Measurements from ENCODE around the gene MED17.

MED17 gene

GRCh38 chr11:93817426-93818348 is 33.6 kb downstream of the MED17 start:
- Histone ChIP-seq H3K36me3 (ENCODE audit: control insufficient read depth, insufficient read depth, low read length) (peaks cover 31% of the 10 kb centered on the region), H3K9me3 (ENCODE audit: control insufficient read depth, insufficient read depth, low read length) (no peaks in the 10 kb centered on the region), H3K27me3 (ENCODE audit: control insufficient read depth, insufficient read depth, low read length) (no peaks in the 10 kb centered on the region), H3K4me3 (ENCODE audit: low read depth, low read length) (no peak overlapping the region), H3K9ac (ENCODE audit: low read depth, low read length) (no peak overlapping the region), H3K4me1 (ENCODE audit: control insufficient read depth, insufficient read depth, low read length) (peaks cover 17% of the 10 kb centered on the region), H3K27ac (ENCODE audit: low read depth, low read length) (peak overlapping the region; percentile 32)

GRCh38 chr11:93819966-93820695 is 36.0 kb downstream of the MED17 start:
- no peaks in the 10 kb centered on the region for H3K27me3 ChIP-seq (ENCODE audit: control insufficient read depth, insufficient read depth, low read length)
- no peaks in the 10 kb centered on the region for H3K9me3 ChIP-seq (ENCODE audit: control insufficient read depth, insufficient read depth, low read length)
- no peak overlapping the region for H3K9ac ChIP-seq (ENCODE audit: low read depth, low read length)
- H3K4me1 ChIP-seq (ENCODE audit: control insufficient read depth, insufficient read depth, low read length), result peaks cover 17% of the 10 kb centered on the region
- no peak overlapping the region for H3K4me3 ChIP-seq (ENCODE audit: low read depth, low read length)
- peak overlapping the region; percentile 31 for H3K27ac ChIP-seq (ENCODE audit: low read depth, low read length)
- peaks cover 7% of the 10 kb centered on the region; the same call in 1 of the 2 replicates for H3K36me3 ChIP-seq (ENCODE audit: control insufficient read depth, insufficient read depth, low read length)

DNA sequence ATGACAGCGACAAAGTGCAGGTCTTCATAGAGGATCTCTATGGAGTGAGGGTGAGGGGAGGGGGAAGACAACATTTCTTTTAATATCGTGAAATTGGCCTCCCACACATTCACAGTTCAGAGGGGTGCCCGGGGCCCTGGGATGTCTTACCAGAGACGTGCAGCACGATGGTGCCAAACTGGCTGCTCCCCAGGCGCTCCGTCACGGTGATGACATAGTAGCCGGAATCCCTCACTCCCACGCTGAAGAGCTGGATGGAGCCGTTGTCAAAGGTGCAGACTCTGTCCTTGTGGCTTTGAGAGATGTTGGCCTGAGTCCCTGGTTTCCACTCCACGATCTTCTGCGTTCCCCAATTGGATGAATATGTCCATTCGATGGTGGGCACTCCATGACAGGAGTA is 36.8 kb downstream of the MED17 start:
- Histone ChIP-seq H3K4me1 (ENCODE audit: control insufficient read depth, insufficient read depth, low read length) (peaks cover 17% of the 10 kb centered on the region), H3K4me3 (ENCODE audit: low read depth, low read length) (no peak overlapping the region), H3K9me3 (ENCODE audit: control insufficient read depth, insufficient read depth, low read length) (no peaks in the 10 kb centered on the region), H3K36me3 (ENCODE audit: control insufficient read depth, insufficient read depth, low read length) (0 out of 2 replicates have a peak, but pooled peaks cover under 1% of the 10 kb centered on the region), H3K9ac (ENCODE audit: low read depth, low read length) (no peak overlapping the region), H3K27me3 (ENCODE audit: control insufficient read depth, insufficient read depth, low read length) (no peaks in the 10 kb centered on the region), H3K27ac (ENCODE audit: low read depth, low read length) (no peak overlapping the region)

- H3K4me3 ChIP-seq (ENCODE audit: low read depth, low read length), result no peak overlapping the region
- no peaks in the 10 kb centered on the region for H3K9me3 ChIP-seq (ENCODE audit: control insufficient read depth, insufficient read depth, low read length)
- H3K36me3 ChIP-seq (ENCODE audit: control insufficient read depth, insufficient read depth, low read length), result no peaks in the 10 kb centered on the region
- H3K27ac ChIP-seq (ENCODE audit: low read depth, low read length), result no peak overlapping the region
- H3K4me1 ChIP-seq (ENCODE audit: control insufficient read depth, insufficient read depth, low read length), result peaks cover 17% of the 10 kb centered on the region
- no peaks in the 10 kb centered on the region for H3K27me3 ChIP-seq (ENCODE audit: control insufficient read depth, insufficient read depth, low read length)
- H3K9ac ChIP-seq (ENCODE audit: low read depth, low read length), result no peak overlapping the region
Observed at GRCh38 chr11:93821617-93822016, 37.5 kb downstream of the MED17 start.

- H3K36me3 ChIP-seq (ENCODE audit: control insufficient read depth, insufficient read depth, low read length), result no peaks in the 10 kb centered on the region
- H3K9ac ChIP-seq (ENCODE audit: low read depth, low read length), result no peak overlapping the region
- no peak overlapping the region for H3K27ac ChIP-seq (ENCODE audit: low read depth, low read length)
- no peak overlapping the region for H3K4me3 ChIP-seq (ENCODE audit: low read depth, low read length)
- H3K9me3 ChIP-seq (ENCODE audit: control insufficient read depth, insufficient read depth, low read length), result no peaks in the 10 kb centered on the region
- peaks cover 17% of the 10 kb centered on the region for H3K4me1 ChIP-seq (ENCODE audit: control insufficient read depth, insufficient read depth, low read length)
- H3K27me3 ChIP-seq (ENCODE audit: control insufficient read depth, insufficient read depth, low read length), result no peaks in the 10 kb centered on the region
Observed at GRCh38 chr11:93822359-93822758, 38.3 kb downstream of the MED17 start.

GRCh38 chr11:93823210-93823609 is 39.1 kb downstream of the MED17 start:
- Histone ChIP-seq H3K9ac (ENCODE audit: low read depth, low read length) (no peak overlapping the region), H3K27me3 (ENCODE audit: control insufficient read depth, insufficient read depth, low read length) (no peaks in the 10 kb centered on the region), H3K4me1 (ENCODE audit: control insufficient read depth, insufficient read depth, low read length) (peaks cover 17% of the 10 kb centered on the region), H3K27ac (ENCODE audit: low read depth, low read length) (no peak overlapping the region), H3K9me3 (ENCODE audit: control insufficient read depth, insufficient read depth, low read length) (no peaks in the 10 kb centered on the region), H3K4me3 (ENCODE audit: low read depth, low read length) (no peak overlapping the region), H3K36me3 (ENCODE audit: control insufficient read depth, insufficient read depth, low read length) (no peaks in the 10 kb centered on the region)

- no peaks in the 10 kb centered on the region for H3K4me1 ChIP-seq (ENCODE audit: control insufficient read depth, insufficient read depth, low read length)
- H3K9ac ChIP-seq (ENCODE audit: low read depth, low read length), result no peak overlapping the region
- no peak overlapping the region for H3K4me3 ChIP-seq (ENCODE audit: low read depth, low read length)
- H3K27ac ChIP-seq (ENCODE audit: low read depth, low read length), result no peak overlapping the region
- no peaks in the 10 kb centered on the region for H3K9me3 ChIP-seq (ENCODE audit: control insufficient read depth, insufficient read depth, low read length)
- no peaks in the 10 kb centered on the region for H3K36me3 ChIP-seq (ENCODE audit: control insufficient read depth, insufficient read depth, low read length)
- H3K27me3 ChIP-seq (ENCODE audit: control insufficient read depth, insufficient read depth, low read length), result no peaks in the 10 kb centered on the region
Observed at GRCh38 chr11:93827363-93827762, 43.3 kb downstream of the MED17 start.

DNA sequence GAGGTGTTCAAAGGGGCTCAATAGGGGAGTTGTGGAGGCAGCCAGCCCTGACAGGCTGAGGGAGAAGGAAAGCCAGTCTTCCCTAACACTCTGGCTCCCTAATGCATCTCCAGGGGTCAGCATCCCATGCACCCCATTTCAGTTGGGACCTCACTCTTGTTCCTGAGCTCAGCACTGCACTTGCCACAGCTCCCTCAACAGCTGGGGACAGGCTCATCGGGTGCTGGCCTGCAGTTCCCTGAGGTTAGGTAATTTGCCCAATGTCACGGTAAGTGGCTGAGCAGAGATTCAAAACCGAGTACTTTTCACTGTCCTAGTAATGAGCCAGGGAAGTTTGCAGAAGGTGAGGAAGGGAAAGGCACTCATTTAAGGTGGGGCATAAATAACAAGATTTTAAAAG is 45.5 kb downstream of the MED17 start:
- Histone ChIP-seq H3K4me3 (ENCODE audit: low read depth, low read length) (no peak overlapping the region), H3K9me3 (ENCODE audit: control insufficient read depth, insufficient read depth, low read length) (no peaks in the 10 kb centered on the region), H3K27ac (ENCODE audit: low read depth, low read length) (no peak overlapping the region), H3K9ac (ENCODE audit: low read depth, low read length) (no peak overlapping the region), H3K36me3 (ENCODE audit: control insufficient read depth, insufficient read depth, low read length) (no peaks in the 10 kb centered on the region), H3K27me3 (ENCODE audit: control insufficient read depth, insufficient read depth, low read length) (no peaks in the 10 kb centered on the region), H3K4me1 (ENCODE audit: control insufficient read depth, insufficient read depth, low read length) (no peaks in the 10 kb centered on the region)

DNA sequence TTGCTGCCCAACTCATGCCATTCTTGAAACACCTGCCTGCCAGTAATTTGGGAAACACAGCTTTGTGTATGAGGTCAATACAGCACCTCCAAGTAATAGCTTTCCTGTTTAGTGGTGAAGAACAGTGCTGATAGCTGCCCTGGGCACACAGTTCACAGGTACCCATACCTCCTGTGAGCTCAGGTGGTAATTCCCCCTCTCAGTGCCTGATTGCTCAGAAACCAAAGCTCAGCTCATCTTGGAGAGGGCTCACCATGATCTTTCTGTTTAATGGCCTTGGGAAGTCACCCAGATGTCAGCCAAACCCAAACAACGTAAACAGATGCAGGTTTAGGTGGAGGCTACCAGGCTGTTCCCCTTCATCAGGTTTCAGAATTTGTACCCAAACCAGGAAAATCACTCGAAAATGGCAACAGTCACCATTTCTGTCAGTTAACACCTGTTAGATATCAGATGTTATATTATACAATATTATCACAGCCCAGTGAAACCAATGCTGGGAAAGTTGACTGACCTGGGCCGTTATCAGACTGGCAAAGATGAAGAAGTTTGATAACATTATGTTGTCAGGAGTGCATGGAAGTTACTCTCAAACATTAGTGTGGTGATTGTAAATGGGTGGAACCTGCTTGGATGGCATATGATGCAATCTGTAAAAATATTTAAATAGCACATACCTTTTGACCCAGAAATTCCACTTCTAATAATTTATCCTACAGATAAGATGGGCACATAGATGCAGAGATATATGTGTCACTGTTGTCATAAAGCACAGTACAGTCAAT is 47.5 kb downstream of the MED17 start:
- H3K9me3 ChIP-seq (ENCODE audit: control insufficient read depth, insufficient read depth, low read length), result no peaks in the 10 kb centered on the region
- no peaks in the 10 kb centered on the region for H3K4me1 ChIP-seq (ENCODE audit: control insufficient read depth, insufficient read depth, low read length)
- H3K4me3 ChIP-seq (ENCODE audit: low read depth, low read length), result no peak overlapping the region
- no peak overlapping the region for H3K27ac ChIP-seq (ENCODE audit: low read depth, low read length)
- H3K36me3 ChIP-seq (ENCODE audit: control insufficient read depth, insufficient read depth, low read length), result no peaks in the 10 kb centered on the region
- no peak overlapping the region for H3K9ac ChIP-seq (ENCODE audit: low read depth, low read length)
- no peaks in the 10 kb centered on the region for H3K27me3 ChIP-seq (ENCODE audit: control insufficient read depth, insufficient read depth, low read length)

DNA sequence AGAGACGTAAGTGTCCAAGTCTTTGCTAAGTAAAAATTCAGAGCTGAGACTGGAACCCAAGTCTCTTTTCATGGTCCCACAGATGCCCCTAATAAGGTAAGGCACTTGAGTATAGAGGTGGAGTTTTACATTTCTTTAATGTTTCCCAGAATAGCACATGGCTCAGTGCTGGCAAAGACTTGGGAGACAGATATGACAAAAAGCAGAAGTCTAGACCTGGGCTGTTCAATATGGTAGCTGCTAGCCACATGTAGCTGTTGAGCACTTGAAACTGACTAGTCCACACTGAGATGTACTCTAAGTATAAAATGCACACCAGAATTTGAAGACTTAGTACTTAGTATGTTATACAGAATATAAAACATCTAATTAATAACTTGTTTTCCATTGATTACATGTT is 48.7 kb downstream of the MED17 start:
- Histone ChIP-seq H3K9me3 (ENCODE audit: control insufficient read depth, insufficient read depth, low read length) (no peaks in the 10 kb centered on the region), H3K4me1 (ENCODE audit: control insufficient read depth, insufficient read depth, low read length) (no peaks in the 10 kb centered on the region), H3K27ac (ENCODE audit: low read depth, low read length) (no peak overlapping the region)

More for the DNA sequence above, 48.7 kb downstream of the MED17 start:
- Histone ChIP-seq H3K36me3 (ENCODE audit: control insufficient read depth, insufficient read depth, low read length) (no peaks in the 10 kb centered on the region), H3K4me3 (ENCODE audit: low read depth, low read length) (no peak overlapping the region), H3K27me3 (ENCODE audit: control insufficient read depth, insufficient read depth, low read length) (no peaks in the 10 kb centered on the region), H3K9ac (ENCODE audit: low read depth, low read length) (no peak overlapping the region)
